Measurements from ENCODE around the gene ARHGAP29.

DNA sequence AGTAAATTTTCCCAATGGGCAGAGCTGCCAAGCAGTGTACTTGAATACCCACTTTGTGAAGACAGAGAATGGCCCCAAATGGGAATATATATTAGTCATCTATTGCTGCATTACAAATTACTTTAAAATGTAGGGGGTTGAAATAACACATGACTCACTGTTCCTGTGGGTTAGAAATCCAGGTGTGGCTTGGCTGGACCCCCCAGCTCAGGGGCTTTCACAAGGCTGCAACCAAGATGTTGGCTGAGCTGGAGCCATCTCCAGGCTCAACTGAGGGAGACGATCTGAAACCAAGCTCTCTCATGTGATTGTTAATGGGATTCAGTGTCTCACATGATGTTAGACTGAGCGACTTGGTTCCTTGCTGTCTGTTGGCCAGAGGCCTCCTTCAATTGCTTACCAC is 33.4 kb upstream of the ARHGAP29 start:
- TF ChIP-seq, protein P1, sequence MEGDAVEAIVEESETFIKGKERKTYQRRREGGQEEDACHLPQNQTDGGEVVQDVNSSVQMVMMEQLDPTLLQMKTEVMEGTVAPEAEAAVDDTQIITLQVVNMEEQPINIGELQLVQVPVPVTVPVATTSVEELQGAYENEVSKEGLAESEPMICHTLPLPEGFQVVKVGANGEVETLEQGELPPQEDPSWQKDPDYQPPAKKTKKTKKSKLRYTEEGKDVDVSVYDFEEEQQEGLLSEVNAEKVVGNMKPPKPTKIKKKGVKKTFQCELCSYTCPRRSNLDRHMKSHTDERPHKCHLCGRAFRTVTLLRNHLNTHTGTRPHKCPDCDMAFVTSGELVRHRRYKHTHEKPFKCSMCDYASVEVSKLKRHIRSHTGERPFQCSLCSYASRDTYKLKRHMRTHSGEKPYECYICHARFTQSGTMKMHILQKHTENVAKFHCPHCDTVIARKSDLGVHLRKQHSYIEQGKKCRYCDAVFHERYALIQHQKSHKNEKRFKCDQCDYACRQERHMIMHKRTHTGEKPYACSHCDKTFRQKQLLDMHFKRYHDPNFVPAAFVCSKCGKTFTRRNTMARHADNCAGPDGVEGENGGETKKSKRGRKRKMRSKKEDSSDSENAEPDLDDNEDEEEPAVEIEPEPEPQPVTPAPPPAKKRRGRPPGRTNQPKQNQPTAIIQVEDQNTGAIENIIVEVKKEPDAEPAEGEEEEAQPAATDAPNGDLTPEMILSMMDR (tag by site-specific recombination; IDR thresholded peaks at IDR 0.05), result no peak
- TF ChIP-seq KLF10 (tag by site-specific recombination; IDR thresholded peaks at IDR 0.05), result no peak
- no peak for TF ChIP-seq KLF7 (tag by site-specific recombination; IDR thresholded peaks at IDR 0.05; ENCODE audit: borderline replicate concordance)
- TF ChIP-seq YY1 (tag by site-specific recombination; IDR thresholded peaks at IDR 0.05), result no peak
- TF ChIP-seq, protein P2, sequence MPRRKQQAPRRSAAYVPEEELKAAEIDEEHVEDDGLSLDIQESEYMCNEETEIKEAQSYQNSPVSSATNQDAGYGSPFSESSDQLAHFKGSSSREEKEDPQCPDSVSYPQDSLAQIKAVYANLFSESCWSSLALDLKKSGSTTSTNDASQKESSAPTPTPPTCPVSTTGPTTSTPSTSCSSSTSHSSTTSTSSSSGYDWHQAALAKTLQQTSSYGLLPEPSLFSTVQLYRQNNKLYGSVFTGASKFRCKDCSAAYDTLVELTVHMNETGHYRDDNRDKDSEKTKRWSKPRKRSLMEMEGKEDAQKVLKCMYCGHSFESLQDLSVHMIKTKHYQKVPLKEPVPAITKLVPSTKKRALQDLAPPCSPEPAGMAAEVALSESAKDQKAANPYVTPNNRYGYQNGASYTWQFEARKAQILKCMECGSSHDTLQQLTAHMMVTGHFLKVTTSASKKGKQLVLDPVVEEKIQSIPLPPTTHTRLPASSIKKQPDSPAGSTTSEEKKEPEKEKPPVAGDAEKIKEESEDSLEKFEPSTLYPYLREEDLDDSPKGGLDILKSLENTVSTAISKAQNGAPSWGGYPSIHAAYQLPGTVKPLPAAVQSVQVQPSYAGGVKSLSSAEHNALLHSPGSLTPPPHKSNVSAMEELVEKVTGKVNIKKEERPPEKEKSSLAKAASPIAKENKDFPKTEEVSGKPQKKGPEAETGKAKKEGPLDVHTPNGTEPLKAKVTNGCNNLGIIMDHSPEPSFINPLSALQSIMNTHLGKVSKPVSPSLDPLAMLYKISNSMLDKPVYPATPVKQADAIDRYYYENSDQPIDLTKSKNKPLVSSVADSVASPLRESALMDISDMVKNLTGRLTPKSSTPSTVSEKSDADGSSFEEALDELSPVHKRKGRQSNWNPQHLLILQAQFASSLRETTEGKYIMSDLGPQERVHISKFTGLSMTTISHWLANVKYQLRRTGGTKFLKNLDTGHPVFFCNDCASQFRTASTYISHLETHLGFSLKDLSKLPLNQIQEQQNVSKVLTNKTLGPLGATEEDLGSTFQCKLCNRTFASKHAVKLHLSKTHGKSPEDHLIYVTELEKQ (tag by site-specific recombination; IDR thresholded peaks at IDR 0.05; ENCODE audit: borderline replicate concordance), result no peak
- TF ChIP-seq ZNF768 (tag by site-specific recombination; IDR thresholded peaks at IDR 0.05), result no peak
- TF ChIP-seq KLF9 (tag by site-specific recombination; IDR thresholded peaks at IDR 0.05; ENCODE audit: low read depth), result no peak
- TF ChIP-seq, protein P3, sequence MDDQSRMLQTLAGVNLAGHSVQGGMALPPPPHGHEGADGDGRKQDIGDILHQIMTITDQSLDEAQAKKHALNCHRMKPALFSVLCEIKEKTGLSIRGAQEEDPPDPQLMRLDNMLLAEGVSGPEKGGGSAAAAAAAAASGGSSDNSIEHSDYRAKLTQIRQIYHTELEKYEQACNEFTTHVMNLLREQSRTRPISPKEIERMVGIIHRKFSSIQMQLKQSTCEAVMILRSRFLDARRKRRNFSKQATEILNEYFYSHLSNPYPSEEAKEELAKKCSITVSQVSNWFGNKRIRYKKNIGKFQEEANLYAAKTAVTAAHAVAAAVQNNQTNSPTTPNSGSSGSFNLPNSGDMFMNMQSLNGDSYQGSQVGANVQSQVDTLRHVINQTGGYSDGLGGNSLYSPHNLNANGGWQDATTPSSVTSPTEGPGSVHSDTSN (CRISPR knock-in tag; IDR thresholded peaks at IDR 0.05), result no peak
- TF ChIP-seq, protein P4, sequence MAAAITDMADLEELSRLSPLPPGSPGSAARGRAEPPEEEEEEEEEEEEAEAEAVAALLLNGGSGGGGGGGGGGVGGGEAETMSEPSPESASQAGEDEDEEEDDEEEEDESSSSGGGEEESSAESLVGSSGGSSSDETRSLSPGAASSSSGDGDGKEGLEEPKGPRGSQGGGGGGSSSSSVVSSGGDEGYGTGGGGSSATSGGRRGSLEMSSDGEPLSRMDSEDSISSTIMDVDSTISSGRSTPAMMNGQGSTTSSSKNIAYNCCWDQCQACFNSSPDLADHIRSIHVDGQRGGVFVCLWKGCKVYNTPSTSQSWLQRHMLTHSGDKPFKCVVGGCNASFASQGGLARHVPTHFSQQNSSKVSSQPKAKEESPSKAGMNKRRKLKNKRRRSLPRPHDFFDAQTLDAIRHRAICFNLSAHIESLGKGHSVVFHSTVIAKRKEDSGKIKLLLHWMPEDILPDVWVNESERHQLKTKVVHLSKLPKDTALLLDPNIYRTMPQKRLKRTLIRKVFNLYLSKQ (tag by site-specific recombination; IDR thresholded peaks at IDR 0.05; ENCODE audit: borderline replicate concordance), result no peak
- no peak for TF ChIP-seq ZFHX2 (tag by site-specific recombination; conservative IDR thresholded peaks at IDR 0.05)
- no peak for TF ChIP-seq ZNF121 (tag by site-specific recombination; IDR thresholded peaks at IDR 0.05)
- no peak for TF ChIP-seq MZF1 (tag by site-specific recombination; IDR thresholded peaks at IDR 0.05; ENCODE audit: borderline replicate concordance)
- no peak for TF ChIP-seq ZNF561 (tag by site-specific recombination; IDR thresholded peaks at IDR 0.05; ENCODE audit: borderline replicate concordance)
- TF ChIP-seq ZFP37 (tag by site-specific recombination; IDR thresholded peaks at IDR 0.05), result no peak

Measured in HEK293 (cell line).